ENCODE measurements around the gene SLAIN2. TPM values are rescaled to one million over a fixed set of nuclear protein-coding genes. Genes with fewer than 3 reads are reported as not detected.

Gene SLAIN2
- total RNA-seq, 1 experiment from 2014 or later: 12.5 TPM

DNA sequence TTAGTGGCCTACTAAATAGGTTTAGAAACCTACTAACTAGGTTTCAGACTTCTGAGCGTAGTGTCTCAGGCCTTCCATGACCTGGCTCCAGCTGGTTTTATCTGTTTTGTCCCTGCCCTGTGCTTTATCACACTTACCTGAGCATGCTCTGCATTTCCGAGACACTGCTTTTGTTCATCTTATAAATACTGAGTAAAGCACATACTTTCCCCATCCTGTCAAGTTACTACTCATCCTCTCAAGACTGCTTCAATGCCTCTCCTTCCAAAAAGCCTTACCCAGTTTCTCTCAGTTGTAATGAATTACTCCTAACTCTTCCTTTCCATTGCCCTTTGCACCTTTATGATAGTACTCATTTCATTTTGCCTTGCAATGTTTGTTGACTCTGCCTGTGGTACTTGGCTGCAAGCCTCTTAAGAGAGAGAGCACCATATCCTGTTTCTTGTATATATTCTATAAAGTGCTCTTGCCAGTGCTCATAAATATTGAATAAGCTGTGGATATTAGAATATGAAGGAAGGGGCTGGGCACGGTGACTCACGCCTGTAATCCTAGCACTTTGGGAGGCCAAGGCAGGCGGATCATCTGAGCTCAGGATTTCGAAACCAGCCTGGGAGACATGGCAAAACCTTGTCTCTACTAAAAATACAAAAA, 34.4 kb downstream of the SLAIN2 start:
- H3K4me3 ChIP-seq (ENCODE audit: low read length): peak overlapping the region; percentile 31; the same call in 1 of the 2 replicates
- peak overlapping the region; percentile 84 for H3K27ac ChIP-seq (ENCODE audit: low read length)
- no peaks in the 10 kb centered on the region for H3K9me3 ChIP-seq (ENCODE audit: low read length)
- ChIA-PET POLR2A (ENCODE audit: unreplicated experiment) (interaction anchor here (0.5 kb wide), 1 partner anchor 22 kb away, joined by 5 read pairs; no protein-coding TSS in a partner anchor), CTCF (no interaction called here)
- H4K20me1 ChIP-seq (ENCODE audit: low read length): peaks cover 3% of the 10 kb centered on the region; the same call in 1 of the 2 replicates
- H2AFZ ChIP-seq (ENCODE audit: low read length): no peak overlapping the region
- no peaks in the 10 kb centered on the region for H3F3A ChIP-seq (ENCODE audit: low read length, unreplicated experiment)
- no peaks in the 10 kb centered on the region for H3K36me3 ChIP-seq (ENCODE audit: low read depth, low read length)
- intact Hi-C loops (cut with micrococcal nuclease): loop anchor here (1.0 kb wide), 1 partner anchor 34 kb away; the partner anchor contains the start of gene SLAIN2
- no peaks in the 10 kb centered on the region for H3K9me2 ChIP-seq (replicated peaks; ENCODE audit: low read length)
- ATAC-seq (peak; percentile 92), DNase-seq (peak; percentile 91)
- TF ChIP-seq EZH2phosphoT487 (IDR thresholded peaks at IDR 0.05; ENCODE audit: borderline replicate concordance, low read length): no peak
- TF ChIP-seq EZH2 (IDR thresholded peaks at IDR 0.05; ENCODE audit: low read length, unreplicated experiment): no peak
- peaks cover 18% of the 10 kb centered on the region for H3K4me1 ChIP-seq (ENCODE audit: insufficient read depth, low read length)
- peaks cover 8% of the 10 kb centered on the region; the same call in 1 of the 2 replicates for H3K79me2 ChIP-seq (ENCODE audit: low read length)
- H3K9ac ChIP-seq (ENCODE audit: low read length): peak overlapping the region; percentile 50
- peak overlapping the region; percentile 74 for H3K4me2 ChIP-seq (ENCODE audit: low read length)
- no peaks in the 10 kb centered on the region for H3K27me3 ChIP-seq (ENCODE audit: low read length)
- no TSS peak for BruUV-seq (replicated peaks)

GRCh38 chr4:48379587-48380180, 38.4 kb downstream of the SLAIN2 start:
- no peaks in the 10 kb centered on the region; the same call in 1 of the 2 replicates for H3K36me3 ChIP-seq (ENCODE audit: low read depth, low read length)
- CTCF ChIA-PET: no interaction called here
- intact Hi-C loops (cut with micrococcal nuclease): no loop called here
- DNase-seq: no peak
- no peak overlapping the region for H3K9ac ChIP-seq (ENCODE audit: low read length)
- H3K9me2 ChIP-seq (replicated peaks; ENCODE audit: low read length): no peaks in the 10 kb centered on the region
- no peak overlapping the region for H3K4me3 ChIP-seq (ENCODE audit: low read length)
- H3K27ac ChIP-seq (ENCODE audit: low read length): no peak overlapping the region
- no peaks in the 10 kb centered on the region for H3K27me3 ChIP-seq (ENCODE audit: low read length)
- no peaks in the 10 kb centered on the region for H3K79me2 ChIP-seq (ENCODE audit: low read length)
- no peaks in the 10 kb centered on the region for H3K9me3 ChIP-seq (ENCODE audit: low read length)
- TF ChIP-seq EZH2 (IDR thresholded peaks at IDR 0.05; ENCODE audit: low read length, unreplicated experiment): no peak
- no peak for TF ChIP-seq CTCF (conservative IDR thresholded peaks at IDR 0.05; ENCODE audit: low read depth, low read length)
- no peak for TF ChIP-seq EZH2phosphoT487 (IDR thresholded peaks at IDR 0.05; ENCODE audit: borderline replicate concordance, low read length)
- H4K20me1 ChIP-seq (ENCODE audit: low read length): peaks cover 3% of the 10 kb centered on the region; the same call in 1 of the 2 replicates
- no TSS peak for BruUV-seq (replicated peaks)
- ATAC-seq: no peak
- H3F3A ChIP-seq (ENCODE audit: low read length, unreplicated experiment): no peaks in the 10 kb centered on the region
- peaks cover 15% of the 10 kb centered on the region for H3K4me1 ChIP-seq (ENCODE audit: insufficient read depth, low read length)
- no peak overlapping the region for H2AFZ ChIP-seq (ENCODE audit: low read length)
- POLR2A ChIA-PET (ENCODE audit: unreplicated experiment): no interaction called here
- no peak overlapping the region for H3K4me2 ChIP-seq (ENCODE audit: low read length)

DNA sequence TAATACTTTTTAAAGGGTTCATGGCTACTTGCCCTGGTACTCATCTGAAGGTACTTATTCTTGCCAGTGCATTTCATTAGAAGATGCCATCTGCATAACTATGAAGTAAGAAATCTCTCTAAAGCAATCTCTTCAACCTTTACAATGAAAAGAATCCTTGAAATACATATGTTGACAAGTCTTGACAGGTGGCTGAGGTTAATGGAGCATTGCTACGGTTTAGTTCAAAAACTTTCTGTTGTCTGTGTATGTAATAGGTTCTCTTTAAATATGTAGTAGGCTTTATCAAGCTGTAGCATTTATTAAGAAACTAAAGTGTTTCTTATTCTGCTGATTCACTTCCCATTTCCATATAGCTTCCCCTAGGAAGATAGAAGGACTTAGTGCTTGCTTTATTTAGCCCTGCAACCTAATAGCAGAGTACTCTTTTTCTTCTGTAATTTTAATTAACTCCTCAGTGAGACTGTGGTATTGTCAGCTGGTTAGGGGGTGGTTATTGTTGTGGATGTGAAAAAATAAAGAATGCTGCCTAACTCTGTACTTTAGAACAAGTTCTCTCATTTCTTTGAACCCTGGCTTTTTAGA, 39.3 kb downstream of the SLAIN2 start:
- no peak overlapping the region for H3K4me2 ChIP-seq (ENCODE audit: low read length)
- peaks cover 5% of the 10 kb centered on the region for H3K4me1 ChIP-seq (ENCODE audit: insufficient read depth, low read length)
- no peak overlapping the region for H3K9ac ChIP-seq (ENCODE audit: low read length)
- H4K20me1 ChIP-seq (ENCODE audit: low read length): no peaks in the 10 kb centered on the region
- no TSS peak for BruUV-seq (replicated peaks)
- CTCF ChIA-PET: no interaction called here
- DNase-seq: no peak
- no peaks in the 10 kb centered on the region for H3K79me2 ChIP-seq (ENCODE audit: low read length)
- H3K36me3 ChIP-seq (ENCODE audit: low read depth, low read length): no peaks in the 10 kb centered on the region; the same call in 1 of the 2 replicates
- no peaks in the 10 kb centered on the region for H3K9me2 ChIP-seq (replicated peaks; ENCODE audit: low read length)
- no peaks in the 10 kb centered on the region for H3K27me3 ChIP-seq (ENCODE audit: low read length)
- no peak overlapping the region for H3K4me3 ChIP-seq (ENCODE audit: low read length)
- ATAC-seq: no peak
- intact Hi-C loops (cut with micrococcal nuclease): no loop called here
- no peaks in the 10 kb centered on the region for H3F3A ChIP-seq (ENCODE audit: low read length, unreplicated experiment)
- no peak for TF ChIP-seq EZH2phosphoT487 (IDR thresholded peaks at IDR 0.05; ENCODE audit: borderline replicate concordance, low read length)
- TF ChIP-seq EZH2 (IDR thresholded peaks at IDR 0.05; ENCODE audit: low read length, unreplicated experiment): no peak
- no peak for TF ChIP-seq CTCF (conservative IDR thresholded peaks at IDR 0.05; ENCODE audit: low read depth, low read length)
- no peaks in the 10 kb centered on the region for H3K9me3 ChIP-seq (ENCODE audit: low read length)
- H3K27ac ChIP-seq (ENCODE audit: low read length): no peak overlapping the region
- no peak overlapping the region for H2AFZ ChIP-seq (ENCODE audit: low read length)
- POLR2A ChIA-PET (ENCODE audit: unreplicated experiment): no interaction called here
